Fibroblast of the conjunctiva (primary cell): ENCODE measurements around the gene SYTL2.
A peak's percentile ranks its signal among the peaks of the same experiment; 100 is the strongest.

Experiments
- DNase-seq: peaks from one replicate; pipeline ENCODE4 v3.0.0-alpha.2; 2010; ENCODE audit warnings: low read depth

Gene SYTL2

DNA sequence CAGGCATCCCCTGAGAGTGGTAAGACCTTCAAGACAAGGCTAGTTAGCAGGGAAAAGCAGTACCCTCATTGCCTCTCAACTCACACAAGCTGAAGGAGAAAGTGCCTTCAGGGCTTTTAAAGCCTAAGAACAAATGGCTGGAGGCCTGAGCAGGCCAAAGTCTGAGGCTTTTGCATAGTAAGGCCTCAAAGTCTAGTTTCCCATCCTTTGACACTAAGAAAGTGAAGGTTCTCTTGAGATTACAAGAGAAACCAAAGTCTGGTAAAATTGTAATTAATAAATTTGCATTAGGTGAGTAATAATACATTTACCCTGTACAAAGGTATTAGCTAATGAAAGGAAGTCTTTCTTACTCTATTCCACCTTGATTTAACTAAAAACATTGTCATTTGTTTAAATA lies 78.0 kb downstream of the SYTL2 start:
- DNase-seq, result no peak

- no peak for DNase-seq
Observed at GRCh38 chr11:85726381-85726780, 84.6 kb downstream of the SYTL2 start.

DNA sequence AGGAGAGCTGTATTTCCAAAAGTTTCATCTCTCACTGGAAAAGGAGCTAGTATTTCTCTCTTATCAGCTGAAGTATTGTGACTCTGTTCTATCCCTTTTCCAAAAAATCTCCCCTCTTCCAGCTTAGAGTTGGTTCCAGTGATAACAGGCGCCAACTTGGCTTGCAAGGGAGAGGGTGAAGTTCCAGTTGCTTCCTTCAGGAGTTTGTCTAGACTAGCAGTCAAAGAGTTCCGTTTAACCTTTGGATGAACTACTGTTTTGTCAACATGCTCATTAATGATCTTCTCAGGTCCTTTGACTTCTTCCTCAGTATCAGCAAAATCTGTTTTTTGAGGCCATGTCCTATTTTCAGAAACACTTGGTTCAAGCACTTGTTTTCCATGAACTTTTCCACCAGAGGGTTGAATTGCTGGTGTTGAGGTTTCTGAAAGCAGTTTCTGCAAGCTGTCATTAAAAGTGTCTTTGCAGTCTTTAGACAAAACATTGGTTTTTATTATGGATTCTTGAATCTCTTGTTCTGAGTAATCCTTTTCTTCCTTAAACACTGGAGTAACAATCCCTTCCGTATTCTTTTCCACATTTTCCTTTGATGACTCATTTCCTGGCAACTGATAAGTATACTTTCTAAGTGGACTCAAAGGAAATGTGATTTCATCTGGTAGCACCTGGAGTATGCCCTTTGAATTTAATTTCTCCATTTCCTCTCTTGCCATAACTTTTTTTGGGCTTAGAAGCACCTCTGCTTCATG lies 85.3 kb downstream of the SYTL2 start:
- DNase-seq, result peak; percentile 23

DNA sequence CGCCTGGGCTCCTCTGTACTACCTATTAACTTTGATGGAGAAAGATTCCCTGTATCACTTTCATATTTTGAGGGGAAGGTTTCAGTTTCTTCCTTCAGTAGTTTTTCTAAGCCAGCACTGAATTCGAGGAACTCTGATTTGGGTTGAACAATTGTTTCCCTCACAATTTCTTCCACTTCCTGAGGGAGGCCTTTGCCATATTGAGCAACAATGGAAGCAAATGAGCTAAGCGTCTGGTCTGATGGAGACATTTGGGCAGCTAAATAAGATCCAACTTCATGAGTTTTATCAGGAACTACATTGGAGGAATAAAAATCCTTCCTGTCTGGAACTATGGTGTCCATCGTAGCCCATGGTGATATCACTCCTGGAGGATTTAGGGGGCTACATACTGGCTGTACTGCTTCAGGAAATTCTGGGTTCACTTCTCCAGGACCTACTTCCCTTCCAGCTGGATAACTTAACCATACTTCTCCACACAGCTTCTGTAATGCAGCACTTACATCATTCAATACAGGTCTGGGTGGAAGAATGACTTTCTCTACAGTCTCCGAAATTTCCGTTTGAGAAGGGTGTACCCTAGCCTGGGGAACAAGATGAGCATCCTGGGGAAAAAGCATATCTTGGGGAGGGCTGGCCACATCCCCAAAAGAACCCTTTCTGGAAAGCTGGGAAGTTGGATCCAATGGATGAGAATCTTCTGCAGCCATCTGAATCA lies 86.0 kb downstream of the SYTL2 start:
- no peak for DNase-seq

DNA sequence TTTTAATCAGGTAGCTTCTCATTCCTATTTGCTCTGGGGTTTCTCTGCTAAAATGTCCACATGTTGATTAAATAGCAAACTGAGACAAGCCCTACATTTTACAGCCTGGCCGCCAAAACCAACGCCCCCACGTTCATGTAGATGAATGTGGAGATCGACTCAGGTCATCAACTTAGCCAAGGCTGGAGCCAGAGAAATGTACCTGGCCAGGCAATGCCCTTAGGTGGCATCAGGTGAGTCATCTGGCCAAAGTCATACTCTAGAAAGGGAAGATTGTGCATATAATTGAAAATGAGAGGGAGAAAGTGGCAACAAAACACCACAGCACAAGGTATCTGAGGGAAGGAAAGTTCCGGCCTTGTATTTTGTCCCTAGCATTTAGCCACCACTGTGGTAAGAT lies 87.9 kb downstream of the SYTL2 start:
- no peak for DNase-seq

GRCh38 chr11:85721191-85721590 lies 89.8 kb downstream of the SYTL2 start:
- DNase-seq, result no peak

DNA sequence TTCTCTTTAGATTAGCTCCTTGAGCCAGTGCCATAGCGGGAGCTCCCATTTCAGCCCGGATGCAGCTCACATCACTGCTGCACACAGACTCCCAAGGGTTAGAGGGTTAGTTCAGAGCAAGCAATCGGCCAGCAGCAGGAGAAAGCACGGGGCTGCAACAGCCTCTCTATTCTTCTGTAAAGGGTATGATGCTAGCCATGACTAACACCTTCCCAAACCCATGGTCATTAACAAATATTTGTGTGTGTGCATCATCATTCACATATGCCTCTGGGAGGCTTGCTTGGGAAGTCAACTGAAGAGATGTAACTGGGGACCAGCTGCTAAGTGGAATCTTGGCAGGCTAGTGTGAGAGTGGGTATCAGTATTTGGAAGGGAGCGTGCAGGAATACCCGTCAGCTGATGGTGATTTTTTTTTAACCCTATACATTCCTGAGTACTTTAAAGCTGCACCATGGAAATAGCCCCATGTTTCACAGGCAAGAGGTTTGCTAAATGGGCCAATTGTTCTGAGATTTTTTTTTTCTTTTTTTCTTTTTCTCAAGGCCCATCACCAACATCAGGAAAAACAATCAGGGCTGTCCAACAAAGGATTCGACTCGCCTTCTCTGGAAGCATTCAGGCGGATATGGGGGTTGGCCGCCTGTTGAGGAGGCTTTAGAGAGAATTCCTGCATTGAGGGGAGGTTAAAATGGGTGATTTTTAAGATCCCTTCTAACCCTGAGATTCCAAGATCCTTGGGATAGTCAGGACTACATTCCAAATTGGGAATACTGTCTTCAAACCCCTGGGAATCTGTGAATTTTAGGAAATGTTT lies 91.7 kb downstream of the SYTL2 start:
- DNase-seq, result peak; percentile 51

GRCh38 chr11:85718126-85718943 lies 92.6 kb downstream of the SYTL2 start:
- DNase-seq, result no peak

DNA sequence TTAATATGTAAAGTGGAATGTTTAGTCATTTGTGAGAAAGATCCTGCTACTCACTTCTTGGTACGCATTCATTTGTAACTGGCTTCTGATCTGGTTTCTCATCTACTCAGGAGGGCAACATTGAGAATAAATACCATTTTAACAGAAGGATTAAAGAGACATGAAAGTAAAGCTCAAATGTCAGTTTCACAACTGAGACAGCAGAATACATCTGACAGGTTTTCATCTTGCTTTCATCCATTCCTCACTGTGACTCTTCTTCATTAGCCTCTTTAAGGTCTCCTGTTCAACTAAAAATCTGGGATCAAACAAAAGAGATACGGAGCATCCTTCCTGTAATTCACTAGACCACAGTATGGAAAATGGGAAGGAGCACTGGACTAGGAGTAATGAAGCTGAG lies 93.5 kb downstream of the SYTL2 start:
- DNase-seq, result no peak

DNA sequence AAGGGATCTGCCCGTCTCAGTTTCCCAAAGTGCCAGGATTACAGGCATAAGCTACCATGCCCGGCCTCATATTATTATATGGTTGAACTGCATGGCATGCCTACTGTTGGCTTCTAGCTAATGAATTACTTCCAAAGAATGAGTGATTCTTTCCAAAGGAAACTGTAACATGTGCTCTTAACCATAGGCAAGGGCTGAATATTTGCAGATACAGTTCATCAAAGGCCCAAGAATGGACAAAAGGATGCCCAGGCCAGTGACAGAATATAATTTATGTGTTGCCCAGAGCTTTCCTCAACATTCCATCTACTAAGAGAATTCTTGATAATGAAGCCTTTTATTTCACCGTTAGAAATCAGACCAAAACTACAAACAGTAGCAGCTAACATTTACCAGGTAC lies 98.0 kb downstream of the SYTL2 start:
- DNase-seq, result no peak

GRCh38 chr11:85710917-85711316 lies 100.0 kb downstream of the SYTL2 start:
- DNase-seq, result no peak

DNA sequence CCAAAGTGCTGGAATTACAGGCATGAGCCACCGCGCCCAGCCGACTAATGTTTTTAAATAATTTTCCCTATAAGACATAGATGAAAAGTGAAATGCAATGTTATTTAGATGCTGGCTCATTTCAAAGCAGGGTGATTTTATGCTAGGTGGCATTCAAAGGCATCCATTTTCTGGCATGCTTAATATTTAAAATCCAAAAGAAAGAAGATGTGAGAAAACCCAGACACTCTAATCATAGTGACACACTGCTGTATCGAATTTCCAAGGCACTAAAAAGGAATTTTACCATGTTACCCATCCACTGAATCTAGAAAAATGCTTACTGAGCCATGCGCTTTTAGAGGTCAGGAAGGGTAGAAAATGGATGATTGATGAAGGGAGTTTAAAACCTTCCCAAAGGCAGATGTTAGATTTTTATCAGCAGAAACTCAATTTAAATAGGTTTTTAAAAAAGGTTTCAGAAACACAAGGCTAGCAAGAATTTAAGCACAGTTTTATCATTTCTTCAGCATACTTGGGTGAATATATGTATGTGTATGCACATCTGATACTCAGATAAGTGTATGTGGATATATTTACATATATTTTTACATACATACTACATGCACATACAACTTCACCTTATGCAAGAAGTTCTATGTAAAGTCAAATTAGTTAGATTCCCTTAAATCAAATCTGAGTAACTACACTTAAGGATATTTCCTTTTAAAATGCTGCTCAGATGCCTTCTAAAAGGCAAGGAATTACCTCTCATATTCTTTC lies 100.8 kb downstream of the SYTL2 start:
- DNase-seq, result no peak

DNA sequence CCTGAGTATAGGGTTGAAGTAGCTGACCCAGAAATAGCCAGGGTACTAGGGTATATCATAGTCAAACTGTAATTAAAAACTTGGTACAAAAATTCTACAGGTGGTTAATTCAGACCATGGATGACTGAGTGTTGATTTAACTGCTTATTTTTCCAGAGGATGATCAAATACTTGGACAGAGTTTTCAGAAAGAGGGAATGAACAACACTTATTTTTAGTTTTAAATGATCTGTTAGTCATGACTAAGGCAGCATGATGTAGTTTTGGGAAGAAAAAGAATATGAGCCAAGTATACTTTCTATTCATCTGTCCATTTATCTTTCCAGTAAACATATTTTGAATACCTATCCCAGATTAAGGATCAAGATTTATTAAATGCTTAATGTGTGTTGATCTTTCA lies 105.1 kb downstream of the SYTL2 start:
- no peak for DNase-seq

DNA sequence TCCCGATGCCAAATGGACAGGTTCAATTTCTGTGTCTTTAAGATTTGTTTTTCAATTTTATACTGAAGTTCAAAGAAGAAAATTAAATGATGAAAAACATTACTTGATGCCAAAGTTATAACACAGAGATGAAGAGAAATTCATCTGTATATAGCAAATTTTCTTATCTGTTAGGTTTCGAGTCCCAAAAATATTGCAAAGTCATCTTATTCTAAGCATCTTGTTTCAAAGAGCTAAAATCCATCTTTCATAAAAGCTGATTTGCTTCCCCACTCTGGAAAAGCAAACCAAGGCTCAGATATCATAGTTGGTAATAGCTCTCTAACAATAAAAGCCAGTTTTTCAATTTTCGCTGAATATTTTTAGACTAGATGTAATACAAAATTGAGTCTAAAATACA lies 106.0 kb downstream of the SYTL2 start:
- no peak for DNase-seq

- no peak for DNase-seq
Observed at GRCh38 chr11:85699957-85700741, 110.8 kb downstream of the SYTL2 start.

GRCh38 chr11:85698195-85698594 lies 112.7 kb downstream of the SYTL2 start:
- DNase-seq, result no peak

DNA sequence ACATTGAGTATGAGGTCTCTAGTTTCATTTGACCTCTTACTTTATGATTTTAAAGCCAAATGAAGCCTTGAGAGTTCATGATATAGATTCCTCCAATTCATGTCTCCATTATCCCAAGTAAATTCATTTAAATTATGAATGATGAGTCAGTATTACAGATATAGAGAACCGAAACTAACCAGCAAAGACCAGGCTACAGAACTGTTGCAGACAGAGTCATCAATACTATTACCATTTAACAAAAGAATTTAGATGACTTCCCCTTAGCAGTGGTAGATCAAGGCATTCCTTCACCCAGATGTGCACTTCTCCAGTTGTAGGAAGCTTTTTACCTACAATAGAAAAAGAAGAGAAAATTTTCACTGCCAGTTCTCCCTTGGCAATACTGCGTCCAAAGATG lies 113.2 kb downstream of the SYTL2 start:
- no peak for DNase-seq

- DNase-seq, result no peak
Observed at GRCh38 chr11:85695546-85695945, 115.4 kb downstream of the SYTL2 start.

DNA sequence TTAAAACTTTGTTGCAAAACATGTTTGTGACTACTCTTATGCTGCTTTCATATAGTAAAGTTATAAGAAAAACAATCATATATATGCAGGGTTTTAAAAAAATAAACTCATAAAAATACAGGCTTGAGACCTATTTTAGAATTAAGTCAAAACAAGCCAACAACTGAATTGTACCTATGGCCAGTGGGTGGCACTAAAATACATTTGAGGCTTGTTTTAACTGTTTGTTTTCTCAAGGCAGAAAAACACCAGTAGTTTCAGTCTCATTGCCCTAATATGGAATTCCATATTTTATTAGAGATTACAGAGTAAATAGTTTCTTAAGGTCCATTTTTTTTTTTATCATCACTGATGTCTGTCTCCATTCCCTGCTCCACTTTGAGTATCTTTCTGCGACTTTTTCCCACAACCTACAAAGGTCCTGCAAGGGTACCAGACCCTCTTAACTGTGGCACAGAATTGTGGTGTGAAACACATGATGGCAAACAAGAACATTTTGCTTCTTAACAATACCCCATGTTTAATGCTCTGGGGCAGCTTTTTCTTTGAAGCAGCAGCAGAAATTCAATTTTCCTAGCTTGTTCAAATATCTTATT lies 116.5 kb downstream of the SYTL2 start:
- DNase-seq, result no peak

DNA sequence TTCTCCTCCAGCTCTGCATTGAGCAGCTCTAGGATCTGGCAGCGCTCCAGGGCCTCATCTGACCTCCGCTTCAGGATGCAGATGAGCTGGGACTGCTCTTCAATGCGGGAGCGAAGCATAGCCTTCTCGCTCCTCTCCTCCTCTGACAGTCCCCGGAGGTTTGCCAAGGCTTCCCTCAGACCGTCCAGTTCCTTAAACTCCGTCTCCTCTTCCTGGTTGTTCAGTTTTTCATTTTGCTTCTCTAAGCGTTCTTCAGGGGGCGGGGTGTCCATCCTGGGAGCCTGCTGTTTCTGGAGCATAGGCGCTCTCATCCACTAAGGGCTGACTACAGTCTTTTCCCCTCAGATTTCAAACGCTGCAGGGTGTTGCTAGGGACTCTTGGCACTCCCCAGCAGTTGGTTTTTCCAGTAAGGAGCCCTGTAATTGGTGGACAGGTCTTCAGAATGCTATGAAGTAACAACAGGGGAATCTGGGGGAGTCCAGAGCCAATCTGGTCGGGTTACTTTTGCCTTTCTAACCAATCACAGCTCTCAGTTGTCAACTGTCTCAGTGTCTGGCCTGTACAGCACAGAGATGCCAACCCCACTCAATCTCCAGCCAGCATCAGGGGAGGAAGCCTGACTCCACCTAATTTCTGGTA lies 125.0 kb downstream of the SYTL2 start, which contains the start of gene CCDC89:
CCDC89 (minus strand) TSS at position 376 of the 640 bp plus-strand sequence; CDS start at position 311, 65 bp downstream.
- DNase-seq, result peak; percentile 72
